Sigmoid colon (tissue), 7 donors: ENCODE data around the gene CCNF. TPM values are rescaled to one million over a fixed set of nuclear protein-coding genes. Genes with fewer than 3 reads are reported as not detected.
"Not testable (repeated sequence)": the region's sequence is repeated elsewhere in the genome, so short reads cannot be mapped to it uniquely, and the experiment has no call there.

Experiments used
- DNase-seq: peaks from one replicate; pipeline ENCODE4 v3.0.0-alpha.2; 2019
- H3K27ac ChIP-seq, 4 donors: fragments of 200-600 bp; sonication (generic); one replicate each; pipeline ENCODE4 v1.5.1; 2016 to 2019; ENCODE audit warnings: mild to moderate bottlenecking in 1 of 4
- H3K27me3 ChIP-seq, 3 donors: fragments of 200-600 bp; sonication (generic); one replicate each; pipeline ENCODE4 v1.5.1; 2019; ENCODE audit warnings: mild to moderate bottlenecking in 1 of 3
- H3K36me3 ChIP-seq, 4 donors: fragments of 200-600 bp; sonication (generic); one replicate each; pipeline ENCODE4 v1.5.1; 2016 to 2019
- H3K4me1 ChIP-seq, 4 donors: fragments of 200-600 bp; sonication (generic); one replicate each; pipeline ENCODE4 v1.5.1; 2017 to 2019
- H3K4me3 ChIP-seq, 4 donors: fragments of 200-600 bp; sonication (generic); one replicate each; pipeline ENCODE4 v1.5.1; 2017 to 2019; ENCODE audit warnings: mild to moderate bottlenecking in 2 of 4, moderate library complexity in 1 of 4
- H3K9me3 ChIP-seq, 4 donors: fragments of 200-600 bp in 3 of 4; sonication (generic) in 3 of 4; one replicate each; pipeline versions ENCODE4 v1.5.1 to v1.6.1; 2013 to 2019
- EP300 ChIP-seq, 4 donors: sonication (generic); formaldehyde crosslinking; IDR thresholded peaks; one replicate each; pipeline ENCODE4 v1.6.1; 2017; ENCODE audit warnings: antibody characterized with exemption in 4 of 4
- POLR2A ChIP-seq, 2 donors: fragments of 450-650 bp; IDR thresholded peaks; one replicate each; pipeline ENCODE4 v1.6.1; 2016; ENCODE audit warnings: antibody characterized with exemption in 2 of 2, mild to moderate bottlenecking in 2 of 2, moderate library complexity in 2 of 2
- POLR2AphosphoS5 ChIP-seq, 4 donors: sonication (generic); formaldehyde crosslinking; IDR thresholded peaks; one replicate each; pipeline ENCODE4 v1.6.1; 2017; ENCODE audit warnings: antibody characterized with exemption in 4 of 4
- WGBS, 2 donors: extraction: QIAGEN DNeasy Blood & Tissue Kit; methylation state at CpG; one replicate each; pipeline ENCODE4 v1.1.7; 2013; 5-methylcytosine and 5-hydroxymethylcytosine counted together
- intact Hi-C: fragments of 100-400 bp; cut with DNase I; formaldehyde crosslinking; loops from one replicate; pipeline ENCODE4 v1.15.1; 2023
- polyA plus RNA-seq, 3 donors: library from polyadenylated mRNA; stranded (reverse); fragments of 200-250 nt; gene quantifications; one replicate each; pipeline ENCODE4 v1.2.3, GENCODE V29; 2013
- total RNA-seq, 4 donors: library from RNA; depleted of rRNA; stranded (reverse); fragments of >200 nt; gene quantifications; one replicate each; pipeline ENCODE4 v1.1.0, GENCODE V29; 2016
- TF ChIP-seq, protein P1 (sequence below), 4 experiments: fragments of 450-650 bp in 3 of 4; fragments of 200-600 bp in 1 of 4; IDR thresholded peaks; one replicate each; pipeline ENCODE4 v1.5.1; 2016 to 2019; ENCODE audit warnings: antibody characterized with exemption in 4 of 4, mild to moderate bottlenecking in 3 of 4, moderate library complexity in 2 of 4
- donor health status: healthy with polysubstance abuse.
- donor health status: Bipolar disorder and iron deficiency.
- donor health status: healthy.

The CCNF gene
- total and polyA plus RNA-seq, 7 donors = 0.60 to 11.6 (median 1.2) TPM

DNA sequence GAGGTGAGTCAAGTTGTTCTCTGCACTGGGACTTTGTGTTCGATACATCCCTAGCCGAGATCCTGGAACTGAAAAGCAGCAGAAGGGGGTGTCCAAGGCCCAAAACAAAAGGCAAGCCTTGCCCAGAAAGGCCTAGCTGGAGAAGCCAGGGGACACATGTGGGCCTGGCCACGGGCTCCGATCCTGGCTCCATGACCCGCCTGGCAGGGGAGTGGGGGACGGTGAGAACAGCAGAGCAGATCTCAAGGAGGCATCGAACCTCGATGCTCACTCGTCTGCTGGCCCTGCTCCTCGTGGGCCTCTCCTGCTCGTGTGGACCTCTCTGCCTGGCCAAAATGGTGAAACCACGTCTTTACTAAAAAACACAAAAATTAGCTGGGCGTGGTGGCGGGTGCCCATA is 8.9 kb downstream of the CCNF start:
- H3K4me1 ChIP-seq = no peaks in the 10 kb centered on the region
- no peak for DNase-seq
- WGBS, 2 donors = 97% methylated on average over 14 of the region's 14 CpGs
- no peak overlapping the region for H3K4me3 ChIP-seq
- TF ChIP-seq EP300 (IDR thresholded peaks at IDR 0.05) (no peak), POLR2A (IDR thresholded peaks at IDR 0.05) (no peak), POLR2AphosphoS5 (IDR thresholded peaks at IDR 0.05) (no peak)
- TF ChIP-seq, protein P1, sequence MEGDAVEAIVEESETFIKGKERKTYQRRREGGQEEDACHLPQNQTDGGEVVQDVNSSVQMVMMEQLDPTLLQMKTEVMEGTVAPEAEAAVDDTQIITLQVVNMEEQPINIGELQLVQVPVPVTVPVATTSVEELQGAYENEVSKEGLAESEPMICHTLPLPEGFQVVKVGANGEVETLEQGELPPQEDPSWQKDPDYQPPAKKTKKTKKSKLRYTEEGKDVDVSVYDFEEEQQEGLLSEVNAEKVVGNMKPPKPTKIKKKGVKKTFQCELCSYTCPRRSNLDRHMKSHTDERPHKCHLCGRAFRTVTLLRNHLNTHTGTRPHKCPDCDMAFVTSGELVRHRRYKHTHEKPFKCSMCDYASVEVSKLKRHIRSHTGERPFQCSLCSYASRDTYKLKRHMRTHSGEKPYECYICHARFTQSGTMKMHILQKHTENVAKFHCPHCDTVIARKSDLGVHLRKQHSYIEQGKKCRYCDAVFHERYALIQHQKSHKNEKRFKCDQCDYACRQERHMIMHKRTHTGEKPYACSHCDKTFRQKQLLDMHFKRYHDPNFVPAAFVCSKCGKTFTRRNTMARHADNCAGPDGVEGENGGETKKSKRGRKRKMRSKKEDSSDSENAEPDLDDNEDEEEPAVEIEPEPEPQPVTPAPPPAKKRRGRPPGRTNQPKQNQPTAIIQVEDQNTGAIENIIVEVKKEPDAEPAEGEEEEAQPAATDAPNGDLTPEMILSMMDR (IDR thresholded peaks at IDR 0.05) = no peak
- H3K36me3 ChIP-seq = peaks cover 0 to 19% (median 0%) of the 10 kb centered on the region in 4 donors
- no peaks in the 10 kb centered on the region for H3K27me3 ChIP-seq
- H3K9me3 ChIP-seq = no peaks in the 10 kb centered on the region
- H3K27ac ChIP-seq = no peak overlapping the region
- intact Hi-C loops = no loop called here

DNA sequence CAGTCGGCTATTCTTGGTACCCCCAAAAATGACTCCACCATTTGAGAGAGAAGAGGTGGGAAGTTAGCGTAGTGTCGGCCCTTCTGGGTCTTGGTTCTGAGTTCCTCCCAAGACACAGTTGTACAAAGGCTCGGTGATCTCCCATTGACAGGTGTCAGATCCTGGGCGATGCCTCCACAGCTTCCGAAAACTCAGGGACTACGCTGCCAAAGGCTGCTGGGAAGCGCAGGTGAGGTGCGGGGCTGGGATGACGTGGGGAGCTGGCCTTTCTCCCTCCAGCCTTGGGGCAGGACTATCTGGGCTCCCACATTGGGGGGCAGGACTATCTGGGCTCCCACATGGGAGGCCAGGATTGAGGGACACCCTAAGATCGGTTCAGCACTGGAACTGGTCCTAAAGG is 10.4 kb downstream of the CCNF start:
- no peak for DNase-seq
- TF ChIP-seq, protein P1 (IDR thresholded peaks at IDR 0.05) = no peak
- TF ChIP-seq POLR2AphosphoS5 (IDR thresholded peaks at IDR 0.05) (no peak), EP300 (IDR thresholded peaks at IDR 0.05) (no peak), POLR2A (IDR thresholded peaks at IDR 0.05) (no peak)
- intact Hi-C loops = no loop called here
- WGBS, 2 donors = 97 to 98% methylated on average over 11 of the region's 11 CpGs
- no peaks in the 10 kb centered on the region for H3K9me3 ChIP-seq
- no peak overlapping the region for H3K4me3 ChIP-seq
- no peaks in the 10 kb centered on the region for H3K27me3 ChIP-seq
- H3K4me1 ChIP-seq = no peaks in the 10 kb centered on the region
- no peak overlapping the region for H3K27ac ChIP-seq
- peaks cover 0 to 16% (median 0%) of the 10 kb centered on the region in 4 donors for H3K36me3 ChIP-seq

DNA sequence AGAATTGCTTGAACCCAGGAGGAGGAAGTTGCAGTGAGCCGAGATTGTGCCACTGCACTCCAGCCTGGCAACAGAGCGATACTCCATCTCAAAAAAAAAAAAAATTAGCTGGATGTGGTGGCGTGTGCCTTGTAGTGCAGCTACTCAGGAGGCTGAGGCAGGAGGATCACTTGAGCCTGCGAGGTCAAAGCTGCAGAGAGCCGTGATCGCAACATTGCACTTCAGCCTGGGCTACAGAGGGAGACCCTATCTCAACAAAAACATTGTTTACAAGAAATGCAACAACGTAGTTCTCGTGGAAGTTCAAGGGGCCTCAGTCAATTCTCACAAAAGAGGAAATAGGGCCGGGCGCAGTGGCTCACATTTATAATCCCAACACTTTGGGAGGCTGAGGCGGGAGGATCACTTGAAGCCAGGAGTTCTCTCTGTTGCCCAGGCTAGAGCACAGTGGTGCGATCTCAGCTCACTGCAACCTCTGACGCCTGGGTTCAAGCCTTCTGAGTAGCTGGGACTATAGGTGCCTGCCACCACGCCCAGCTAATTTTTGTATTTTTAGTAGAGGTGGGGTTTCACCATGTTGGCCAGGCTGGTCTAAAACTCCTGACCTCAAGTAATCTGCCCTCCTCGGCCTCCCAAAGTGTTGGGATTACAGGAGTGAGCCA is 12.0 kb downstream of the CCNF start:
- H3K4me1 ChIP-seq, H3K27me3 ChIP-seq, intact Hi-C loops, H3K9me3 ChIP-seq, H3K4me3 ChIP-seq, H3K27ac ChIP-seq, DNase-seq: not testable (repeated sequence)
- WGBS, 2 donors = 81 to 90% methylated on average over 15 of the region's 15 CpGs
- H3K36me3 ChIP-seq = peaks cover 0 to 21% (median 2%) of the 10 kb centered on the region in 4 donors

DNA sequence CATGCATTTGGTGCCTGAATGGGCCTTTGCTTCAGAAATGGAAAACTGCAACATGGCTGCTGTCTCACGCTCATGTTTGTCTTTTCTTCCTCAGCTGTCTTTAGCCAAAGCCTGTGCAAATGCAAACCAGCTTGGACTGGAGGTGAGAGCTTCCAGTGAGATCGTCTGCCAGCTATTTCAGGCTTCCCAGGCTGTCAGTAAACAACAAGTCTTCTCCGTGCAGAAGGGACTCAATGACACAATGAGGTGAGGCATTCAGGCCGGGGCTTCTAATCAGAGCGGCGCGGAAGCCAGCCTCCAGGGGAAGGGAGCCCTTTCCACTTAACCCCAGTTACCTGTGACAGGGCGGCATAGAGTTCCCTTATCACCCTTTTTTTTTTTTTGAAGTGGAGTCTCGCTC is 14.3 kb downstream of the CCNF start:
- no peak overlapping the region for H3K27ac ChIP-seq
- intact Hi-C loops = no loop called here
- DNase-seq = no peak
- H3K4me1 ChIP-seq = no peaks in the 10 kb centered on the region
- TF ChIP-seq POLR2AphosphoS5 (IDR thresholded peaks at IDR 0.05) (no peak), POLR2A (IDR thresholded peaks at IDR 0.05) (no peak), EP300 (IDR thresholded peaks at IDR 0.05) (no peak)
- TF ChIP-seq, protein P1 (IDR thresholded peaks at IDR 0.05) = no peak
- no peak overlapping the region for H3K4me3 ChIP-seq
- peaks cover 0 to 18% (median 2%) of the 10 kb centered on the region in 4 donors for H3K36me3 ChIP-seq
- no peaks in the 10 kb centered on the region for H3K27me3 ChIP-seq
- WGBS, 2 donors = 95 to 96% methylated on average over 9 of the region's 9 CpGs
- no peaks in the 10 kb centered on the region for H3K9me3 ChIP-seq

DNA sequence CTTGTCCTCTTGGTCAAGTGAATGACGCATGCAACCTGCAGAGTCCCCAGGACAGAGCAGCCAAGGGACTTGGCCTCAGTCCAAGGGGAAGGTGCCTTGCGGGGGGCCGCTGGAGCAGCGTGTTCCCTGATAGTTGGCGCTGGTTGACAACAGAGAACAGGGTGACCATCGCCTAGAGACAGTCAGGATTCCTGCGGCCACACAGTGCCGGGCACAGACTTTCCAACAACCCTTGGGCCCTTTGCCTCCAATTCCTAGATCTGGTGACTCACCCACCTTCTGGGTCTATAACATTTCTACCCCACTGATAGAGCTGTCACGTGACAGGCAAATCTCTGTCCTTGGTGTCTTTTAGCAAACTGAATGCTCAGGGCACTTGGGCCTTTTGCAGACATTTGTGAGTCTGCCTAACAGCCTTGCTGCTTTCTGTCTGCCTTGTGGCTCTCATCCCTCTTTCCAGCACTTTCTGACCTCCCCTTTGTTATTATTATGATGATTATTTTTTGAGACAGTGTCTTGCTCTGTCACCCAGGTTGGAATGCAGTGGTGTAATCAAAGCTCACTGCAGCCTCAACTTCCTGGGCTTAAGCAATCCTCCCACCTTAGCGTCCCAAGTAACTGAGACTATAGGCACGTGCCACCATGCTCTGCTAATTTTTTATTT is 18.8 kb downstream of the CCNF start:
- H3K4me3 ChIP-seq = no peak overlapping the region
- TF ChIP-seq POLR2A (IDR thresholded peaks at IDR 0.05) = no peak
- no peak for TF ChIP-seq POLR2AphosphoS5 (IDR thresholded peaks at IDR 0.05)
- no peak for TF ChIP-seq EP300 (IDR thresholded peaks at IDR 0.05)
- TF ChIP-seq, protein P1 (IDR thresholded peaks at IDR 0.05) = no peak
- intact Hi-C loops = no loop called here
- peaks cover 0 to 24% (median 2%) of the 10 kb centered on the region in 4 donors for H3K36me3 ChIP-seq
- no peaks in the 10 kb centered on the region for H3K27me3 ChIP-seq
- DNase-seq = no peak
- no peaks in the 10 kb centered on the region for H3K4me1 ChIP-seq
- 94 to 96% methylated on average over 11 of the region's 11 CpGs for WGBS, 2 donors
- no peaks in the 10 kb centered on the region for H3K9me3 ChIP-seq
- no peak overlapping the region for H3K27ac ChIP-seq
